GM12892 (cell line): ENCODE results near the gene PRDM11.

Experiments
- DNase-seq: peaks from one replicate; pipeline ENCODE4 v3.0.0; 2011; ENCODE audit not compliant: insufficient read length
- FAIRE-seq: peaks from 2 replicates; lab custom pipeline; 2011; peaks lifted over from hg19 to GRCh38; lab: Jason Lieb, UNC
- POLR2A ChIP-seq: IDR thresholded peaks from 2 replicates; pipeline ENCODE4 v1.6.1; 2011; ENCODE audit warnings: low read depth, low read length, control low read depth
- POLR2AphosphoS5 ChIP-seq: IDR thresholded peaks from 2 replicates; pipeline ENCODE4 v1.6.1; 2011; ENCODE audit warnings: low read depth, low read length, control low read depth
- TAF1 ChIP-seq: IDR thresholded peaks from 2 replicates; pipeline ENCODE4 v1.6.1; 2011; ENCODE audit warnings: low read depth, mild to moderate bottlenecking, control low read depth, low read length, borderline replicate concordance

The PRDM11 gene

GRCh38 chr11:45144126-45145082 lies 2.0 kb upstream of the PRDM11 start:
- DNase-seq (no peak), FAIRE-seq (no peak)
- TF ChIP-seq TAF1 (no peak), POLR2AphosphoS5 (no peak), POLR2A (no peak)

GRCh38 chr11:45145083-45145378 lies 1.4 kb upstream of the PRDM11 start:
- DNase-seq (no peak), FAIRE-seq (no peak)
- TF ChIP-seq TAF1 = no peak
- TF ChIP-seq POLR2A = no peak
- TF ChIP-seq POLR2AphosphoS5 = no peak

GRCh38 chr11:45145379-45146071 lies 914 bp upstream of the PRDM11 start:
- DNase-seq (no peak), FAIRE-seq (peak; percentile 9)
- TF ChIP-seq POLR2AphosphoS5 (no peak), TAF1 (no peak), POLR2A (no peak)

GRCh38 chr11:45147017-45147728 lies 734 bp downstream of the PRDM11 start:
- peak; percentile 97 for DNase-seq
- peak; percentile 99 for FAIRE-seq
- TF ChIP-seq POLR2A (peak; percentile 70; the same call in 1 of the 2 replicates), POLR2AphosphoS5 (no peak), TAF1 (peak; percentile 34; the same call in 1 of the 2 replicates)

- no peak for FAIRE-seq
- no peak for DNase-seq
- no peak for TF ChIP-seq TAF1
- no peak for TF ChIP-seq POLR2A
- TF ChIP-seq POLR2AphosphoS5 = no peak
These were observed 1.6 kb downstream of the PRDM11 start for GRCh38 chr11:45147891-45148675.

- no peak for TF ChIP-seq POLR2AphosphoS5
- TF ChIP-seq POLR2A = no peak
- no peak for TF ChIP-seq TAF1
- DNase-seq (no peak), FAIRE-seq (no peak)
These were observed 3.1 kb downstream of the PRDM11 start for GRCh38 chr11:45149483-45150056.

GRCh38 chr11:45150301-45150700 lies 3.9 kb downstream of the PRDM11 start:
- TF ChIP-seq TAF1 = no peak
- no peak for TF ChIP-seq POLR2AphosphoS5
- no peak for TF ChIP-seq POLR2A
- DNase-seq (no peak), FAIRE-seq (no peak)

- DNase-seq = no peak
- TF ChIP-seq TAF1 = no peak
- no peak for TF ChIP-seq POLR2A
- no peak for TF ChIP-seq POLR2AphosphoS5
- no peak for FAIRE-seq
These were observed 4.5 kb downstream of the PRDM11 start for GRCh38 chr11:45150943-45151342.

- no peak for TF ChIP-seq TAF1
- TF ChIP-seq POLR2AphosphoS5 = no peak
- no peak for TF ChIP-seq POLR2A
- FAIRE-seq = no peak
- no peak for DNase-seq
These were observed 5.0 kb downstream of the PRDM11 start for GRCh38 chr11:45151362-45151982.
